Liver (tissue), 9 donors: Measurements from ENCODE around the gene PRSS22. TPM values are rescaled to one million over a fixed set of nuclear protein-coding genes. Genes with fewer than 3 reads are reported as not detected.

ENCODE experiments used
- DNase-seq: peaks from one replicate; pipeline ENCODE4 v3.0.0-alpha.2; 2017; ENCODE audit warnings: low spot score
- H3K27ac ChIP-seq, 2 donors: one replicate each; pipeline ENCODE4 v1.7.0; 2013; ENCODE audit warnings: inconsistent platforms in 2 of 2, low read length in 2 of 2, control low read depth in 1 of 2, low read depth in 1 of 2, mild to moderate bottlenecking in 1 of 2
- H3K27me3 ChIP-seq, 4 donors: one replicate each; pipeline versions ENCODE4 v1.6.1 to v1.7.0; 2013; ENCODE audit warnings: low read length in 3 of 4, inconsistent platforms in 1 of 4, mild to moderate bottlenecking in 1 of 4, moderate library complexity in 1 of 4; ENCODE audit not compliant: control insufficient read depth in 4 of 4, insufficient read depth in 4 of 4
- H3K36me3 ChIP-seq, 4 donors: one replicate each; pipeline versions ENCODE4 v1.6.1 to v1.7.0; 2013; ENCODE audit warnings: low read length in 3 of 4, mild to moderate bottlenecking in 3 of 4, low read depth in 1 of 4, moderate library complexity in 1 of 4; ENCODE audit not compliant: control insufficient read depth in 4 of 4, insufficient read depth in 3 of 4
- H3K4me1 ChIP-seq, 4 donors: one replicate each; pipeline versions ENCODE4 v1.6.1 to v1.7.0; 2013; ENCODE audit warnings: low read length in 3 of 4, mild to moderate bottlenecking in 3 of 4, moderate library complexity in 1 of 4; ENCODE audit not compliant: control insufficient read depth in 4 of 4, insufficient read depth in 4 of 4
- H3K4me3 ChIP-seq, 3 donors: one replicate each; pipeline versions ENCODE4 v1.6.1 to v1.7.0; 2013; ENCODE audit warnings: low read length in 3 of 3, control low read depth in 1 of 3, low read depth in 1 of 3, mild to moderate bottlenecking in 1 of 3
- H3K9ac ChIP-seq, 2 donors: one replicate each; pipeline ENCODE4 v1.7.0; 2013; ENCODE audit warnings: low read length in 2 of 2, mild to moderate bottlenecking in 2 of 2, moderate library complexity in 2 of 2, control low read depth in 1 of 2, low read depth in 1 of 2
- H3K9me3 ChIP-seq, 4 donors: one replicate each; pipeline versions ENCODE4 v1.6.1 to v1.7.0; 2013; ENCODE audit warnings: low read length in 3 of 4; ENCODE audit not compliant: control insufficient read depth in 4 of 4
- EGR1 ChIP-seq, 2 donors: IDR thresholded peaks; 2 replicates each; pipeline ENCODE4 v1.6.1; 2016 to 2018; ENCODE audit warnings: antibody characterized with exemption in 2 of 2, low read depth in 2 of 2
- GABPA ChIP-seq, 2 donors: IDR thresholded peaks in 1 of 2; conservative IDR thresholded peaks in 1 of 2; 2 replicates each; pipeline ENCODE4 v1.6.1; 2016; ENCODE audit warnings: antibody characterized with exemption in 2 of 2, mild to moderate bottlenecking in 1 of 2, moderate library complexity in 1 of 2
- HNF4A ChIP-seq, 2 donors: conservative IDR thresholded peaks; 2 replicates each; pipeline ENCODE4 v1.6.1; 2016; ENCODE audit warnings: antibody characterized with exemption in 2 of 2, mild to moderate bottlenecking in 2 of 2
- HNF4G ChIP-seq: IDR thresholded peaks from 2 replicates; pipeline ENCODE4 v1.6.1; 2016; ENCODE audit warnings: antibody characterized with exemption
- JUND ChIP-seq, 2 donors: IDR thresholded peaks; 2 replicates each; pipeline ENCODE4 v1.6.1; 2016; ENCODE audit warnings: antibody characterized with exemption in 2 of 2
- RAD21 ChIP-seq, 2 donors: IDR thresholded peaks; 2 replicates each; pipeline ENCODE4 v1.6.1; 2016; ENCODE audit warnings: antibody characterized with exemption in 2 of 2, mild to moderate bottlenecking in 2 of 2
- SP1 ChIP-seq: IDR thresholded peaks from 2 replicates; pipeline ENCODE4 v1.6.1; 2018; ENCODE audit warnings: antibody characterized with exemption, mild to moderate bottlenecking
- WGBS: extraction: QIAGEN DNeasy Blood & Tissue Kit; methylation state at CpG from one replicate; pipeline ENCODE4 v1.1.7; 2013; 5-methylcytosine and 5-hydroxymethylcytosine counted together
- polyA plus RNA-seq, 2 donors: library from polyadenylated mRNA; stranded (reverse) in 1 of 2; unstranded in 1 of 2; fragments of 200-250 nt in 1 of 2; fragments of >200 nt in 1 of 2; fragmentation: Nextera tagmentation in 1 of 2; extraction: Ambion mirVana in 1 of 2; gene quantifications; one replicate each; pipeline versions ENCODE4 v1.2.1 to v1.2.3, GENCODE V29; 2013 to 2015
- total RNA-seq, 2 donors: library from RNA; depleted of rRNA; stranded (reverse); fragments of >200 nt; gene quantifications; one replicate each; pipeline ENCODE4 v1.2.3, GENCODE V29; 2014
- TF ChIP-seq, protein P1 (sequence below): fragments of 150-350 bp; IDR thresholded peaks from 2 replicates; pipeline ENCODE4 v1.5.1; 2017; ENCODE audit warnings: improper control_type of control experiment, low read depth, low read length; ENCODE audit not compliant: missing input control
- TF ChIP-seq, protein P2 (sequence below): IDR thresholded peaks from 2 replicates; pipeline ENCODE4 v1.6.1; 2016; ENCODE audit warnings: antibody characterized with exemption
- donor health status: healthy.
- donor health status: healthy.
- donor health status: healthy.
- donor health status: healthy.
- donor health status: healthy.

Gene PRSS22
- total and polyA plus RNA-seq, 4 donors, result 0.23 to 1.1 (median 0.32) TPM; not detected in 1

DNA sequence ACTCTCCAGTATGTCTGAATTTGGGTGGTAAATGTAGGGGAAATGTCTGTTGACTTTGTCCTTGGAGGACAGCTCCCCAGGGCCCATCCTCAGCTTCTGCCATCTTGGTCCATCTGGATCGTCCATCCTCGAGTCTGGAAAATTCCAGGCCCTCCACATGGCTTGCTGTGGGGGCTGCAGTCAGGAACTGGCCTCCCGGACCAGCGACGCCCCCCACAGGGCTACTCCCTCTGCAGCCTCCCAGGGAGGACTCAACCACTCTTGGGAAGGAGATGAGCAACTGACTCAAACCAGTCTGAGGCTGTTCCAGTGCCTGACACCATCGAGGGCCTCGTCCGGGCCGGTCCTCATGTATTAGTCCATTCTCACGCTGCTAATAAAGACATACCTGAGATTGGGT is 33.3 kb downstream of the PRSS22 start:
- no peak overlapping the region for H3K27ac ChIP-seq
- no peaks in the 10 kb centered on the region for H3K36me3 ChIP-seq
- no peaks in the 10 kb centered on the region for H3K4me1 ChIP-seq
- TF ChIP-seq EGR1 (IDR thresholded peaks at IDR 0.05; ENCODE audit: low read depth in 2 of 2) (no peak), JUND (IDR thresholded peaks at IDR 0.05) (no peak), HNF4G (no peak), GABPA (IDR thresholded peaks at IDR 0.05 in 1 of 2, conservative IDR thresholded peaks at IDR 0.05 in 1 of 2) (no peak)
- TF ChIP-seq, protein P1, sequence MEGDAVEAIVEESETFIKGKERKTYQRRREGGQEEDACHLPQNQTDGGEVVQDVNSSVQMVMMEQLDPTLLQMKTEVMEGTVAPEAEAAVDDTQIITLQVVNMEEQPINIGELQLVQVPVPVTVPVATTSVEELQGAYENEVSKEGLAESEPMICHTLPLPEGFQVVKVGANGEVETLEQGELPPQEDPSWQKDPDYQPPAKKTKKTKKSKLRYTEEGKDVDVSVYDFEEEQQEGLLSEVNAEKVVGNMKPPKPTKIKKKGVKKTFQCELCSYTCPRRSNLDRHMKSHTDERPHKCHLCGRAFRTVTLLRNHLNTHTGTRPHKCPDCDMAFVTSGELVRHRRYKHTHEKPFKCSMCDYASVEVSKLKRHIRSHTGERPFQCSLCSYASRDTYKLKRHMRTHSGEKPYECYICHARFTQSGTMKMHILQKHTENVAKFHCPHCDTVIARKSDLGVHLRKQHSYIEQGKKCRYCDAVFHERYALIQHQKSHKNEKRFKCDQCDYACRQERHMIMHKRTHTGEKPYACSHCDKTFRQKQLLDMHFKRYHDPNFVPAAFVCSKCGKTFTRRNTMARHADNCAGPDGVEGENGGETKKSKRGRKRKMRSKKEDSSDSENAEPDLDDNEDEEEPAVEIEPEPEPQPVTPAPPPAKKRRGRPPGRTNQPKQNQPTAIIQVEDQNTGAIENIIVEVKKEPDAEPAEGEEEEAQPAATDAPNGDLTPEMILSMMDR, result no peak
- DNase-seq, result no peak
- no peak overlapping the region for H3K4me3 ChIP-seq
- H3K9ac ChIP-seq, result no peak overlapping the region
- H3K9me3 ChIP-seq, result no peaks in the 10 kb centered on the region
- 80% methylated on average over 10 of the region's 10 CpGs for WGBS
- H3K27me3 ChIP-seq, result peaks cover 0 to 3% (median 0%) of the 10 kb centered on the region in 4 donors

DNA sequence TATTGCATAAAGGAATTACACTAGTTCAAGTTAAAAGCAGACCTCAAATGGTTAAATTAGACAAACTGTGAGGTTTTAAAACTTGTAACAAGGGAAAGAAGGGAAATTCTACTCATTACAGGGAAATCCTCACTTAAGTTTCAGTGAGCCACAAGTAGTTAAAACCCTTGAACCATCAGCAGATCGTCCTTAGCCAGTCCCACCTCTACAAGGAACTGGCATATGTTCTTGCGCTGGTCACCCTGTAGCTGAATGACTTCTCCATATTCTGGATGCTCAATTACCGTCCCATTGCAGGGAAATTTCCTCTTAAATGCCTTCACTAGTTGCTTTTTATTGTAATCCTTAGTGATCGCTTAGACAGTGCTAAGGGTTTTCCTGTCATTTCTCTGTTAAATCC is 35.5 kb downstream of the PRSS22 start:
- DNase-seq, result no peak
- Histone ChIP-seq H3K4me3 (no peak overlapping the region), H3K4me1 (no peaks in the 10 kb centered on the region), H3K36me3 (no peaks in the 10 kb centered on the region), H3K9ac (no peak overlapping the region), H3K27me3 (peaks cover 0 to 3% (median 0%) of the 10 kb centered on the region in 4 donors), H3K9me3 (no peaks in the 10 kb centered on the region), H3K27ac (no peak overlapping the region)
- whole genome bisulfite sequencing, result 69% methylated on average over 4 of the region's 4 CpGs
- TF ChIP-seq JUND (IDR thresholded peaks at IDR 0.05) (no peak), HNF4A (conservative IDR thresholded peaks at IDR 0.05) (no peak)
- TF ChIP-seq, protein P1, result no peak

DNA sequence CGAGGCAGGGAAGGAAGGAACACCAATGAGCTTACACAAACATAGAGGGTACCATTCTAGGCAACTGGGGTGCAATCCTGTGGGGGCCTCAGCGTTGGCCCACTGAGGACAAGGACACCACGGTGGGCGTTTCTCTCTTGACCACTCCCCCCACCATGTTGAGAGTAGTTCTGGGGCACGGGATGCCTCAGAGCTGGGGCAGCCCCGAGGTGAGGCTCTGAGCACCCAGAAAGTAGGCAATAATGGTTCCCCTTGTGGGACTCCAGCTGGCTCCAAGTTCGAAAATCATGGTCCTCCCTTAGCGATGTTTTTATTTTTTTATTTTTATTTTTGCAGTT is 35.8 kb downstream of the PRSS22 start:
- WGBS, result 67% methylated on average over 8 of the region's 8 CpGs
- no peak overlapping the region for H3K9ac ChIP-seq
- no peak overlapping the region for H3K27ac ChIP-seq
- peaks cover 0 to 3% (median 0%) of the 10 kb centered on the region in 4 donors for H3K27me3 ChIP-seq
- H3K9me3 ChIP-seq, result no peaks in the 10 kb centered on the region
- no peak overlapping the region for H3K4me3 ChIP-seq
- DNase-seq, result no peak
- TF ChIP-seq SP1, result no peak
- no peak for TF ChIP-seq EGR1 (IDR thresholded peaks at IDR 0.05; ENCODE audit: low read depth in 2 of 2)
- no peak for TF ChIP-seq RAD21 (IDR thresholded peaks at IDR 0.05)
- TF ChIP-seq, protein P2, sequence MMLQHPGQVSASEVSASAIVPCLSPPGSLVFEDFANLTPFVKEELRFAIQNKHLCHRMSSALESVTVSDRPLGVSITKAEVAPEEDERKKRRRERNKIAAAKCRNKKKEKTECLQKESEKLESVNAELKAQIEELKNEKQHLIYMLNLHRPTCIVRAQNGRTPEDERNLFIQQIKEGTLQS, result no peak
- no peaks in the 10 kb centered on the region for H3K4me1 ChIP-seq
- no peaks in the 10 kb centered on the region for H3K36me3 ChIP-seq
